ENCODE results near the gene TMED4.

DNA sequence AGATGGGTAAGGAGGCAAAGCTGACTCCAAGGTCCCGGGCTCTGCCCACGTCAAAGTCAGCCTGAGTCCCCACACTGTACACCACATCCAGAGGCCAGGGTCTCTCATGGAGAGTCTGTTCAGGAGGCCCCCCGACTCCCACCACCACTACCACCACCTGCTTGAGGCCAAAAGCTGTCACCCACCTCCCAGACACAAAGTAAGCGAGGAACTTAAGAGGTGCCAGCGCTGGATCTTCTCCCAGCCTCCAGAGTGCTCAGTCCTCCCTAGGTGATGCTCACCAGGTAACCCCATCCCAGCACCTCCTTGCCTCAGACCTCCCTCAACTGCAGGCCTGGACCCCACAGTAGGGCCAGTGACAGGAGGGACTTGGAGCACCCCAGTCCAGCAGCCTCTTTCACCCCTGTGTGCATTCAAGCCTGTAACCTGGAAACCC is 41.4 kb downstream of the TMED4 start:
- no peak for TF ChIP-seq TAF1 (IDR thresholded peaks at IDR 0.05; ENCODE audit: borderline replicate concordance, low read depth, low read length)
- no peak for TF ChIP-seq CBX3 (IDR thresholded peaks at IDR 0.05; ENCODE audit: borderline replicate concordance, low read depth)
- no peak for TF ChIP-seq POLR2A (IDR thresholded peaks at IDR 0.05; ENCODE audit: low read depth, low read length)
- TF ChIP-seq RB1 (IDR thresholded peaks at IDR 0.05; ENCODE audit: borderline replicate concordance) = no peak
- TF ChIP-seq, protein P1, sequence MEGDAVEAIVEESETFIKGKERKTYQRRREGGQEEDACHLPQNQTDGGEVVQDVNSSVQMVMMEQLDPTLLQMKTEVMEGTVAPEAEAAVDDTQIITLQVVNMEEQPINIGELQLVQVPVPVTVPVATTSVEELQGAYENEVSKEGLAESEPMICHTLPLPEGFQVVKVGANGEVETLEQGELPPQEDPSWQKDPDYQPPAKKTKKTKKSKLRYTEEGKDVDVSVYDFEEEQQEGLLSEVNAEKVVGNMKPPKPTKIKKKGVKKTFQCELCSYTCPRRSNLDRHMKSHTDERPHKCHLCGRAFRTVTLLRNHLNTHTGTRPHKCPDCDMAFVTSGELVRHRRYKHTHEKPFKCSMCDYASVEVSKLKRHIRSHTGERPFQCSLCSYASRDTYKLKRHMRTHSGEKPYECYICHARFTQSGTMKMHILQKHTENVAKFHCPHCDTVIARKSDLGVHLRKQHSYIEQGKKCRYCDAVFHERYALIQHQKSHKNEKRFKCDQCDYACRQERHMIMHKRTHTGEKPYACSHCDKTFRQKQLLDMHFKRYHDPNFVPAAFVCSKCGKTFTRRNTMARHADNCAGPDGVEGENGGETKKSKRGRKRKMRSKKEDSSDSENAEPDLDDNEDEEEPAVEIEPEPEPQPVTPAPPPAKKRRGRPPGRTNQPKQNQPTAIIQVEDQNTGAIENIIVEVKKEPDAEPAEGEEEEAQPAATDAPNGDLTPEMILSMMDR (IDR thresholded peaks at IDR 0.05 in 2 of 3, conservative IDR thresholded peaks at IDR 0.05 in 1 of 3; ENCODE audit: control insufficient read depth in 2 of 3, extremely low read depth in 1 of 3, insufficient read depth in 1 of 3, low read depth in 3 of 3, low read length in 3 of 3) = no peak
- TF ChIP-seq EED (IDR thresholded peaks at IDR 0.05; ENCODE audit: low read depth) = no peak
- no peak for TF ChIP-seq CHD4 (IDR thresholded peaks at IDR 0.05)
- TF ChIP-seq MTA3 (IDR thresholded peaks at IDR 0.05; ENCODE audit: borderline replicate concordance, low read length) = no peak
- TF ChIP-seq, protein P2, sequence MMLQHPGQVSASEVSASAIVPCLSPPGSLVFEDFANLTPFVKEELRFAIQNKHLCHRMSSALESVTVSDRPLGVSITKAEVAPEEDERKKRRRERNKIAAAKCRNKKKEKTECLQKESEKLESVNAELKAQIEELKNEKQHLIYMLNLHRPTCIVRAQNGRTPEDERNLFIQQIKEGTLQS (IDR thresholded peaks at IDR 0.05; ENCODE audit: borderline replicate concordance, extremely low read depth, low read depth, low read length) = no peak
- no peak for TF ChIP-seq ESRRA (IDR thresholded peaks at IDR 0.05; ENCODE audit: low read length)
- TF ChIP-seq EZH2 (IDR thresholded peaks at IDR 0.05; ENCODE audit: borderline replicate concordance, control insufficient read depth, low read depth, low read length) = no peak
- TF ChIP-seq, protein P3, sequence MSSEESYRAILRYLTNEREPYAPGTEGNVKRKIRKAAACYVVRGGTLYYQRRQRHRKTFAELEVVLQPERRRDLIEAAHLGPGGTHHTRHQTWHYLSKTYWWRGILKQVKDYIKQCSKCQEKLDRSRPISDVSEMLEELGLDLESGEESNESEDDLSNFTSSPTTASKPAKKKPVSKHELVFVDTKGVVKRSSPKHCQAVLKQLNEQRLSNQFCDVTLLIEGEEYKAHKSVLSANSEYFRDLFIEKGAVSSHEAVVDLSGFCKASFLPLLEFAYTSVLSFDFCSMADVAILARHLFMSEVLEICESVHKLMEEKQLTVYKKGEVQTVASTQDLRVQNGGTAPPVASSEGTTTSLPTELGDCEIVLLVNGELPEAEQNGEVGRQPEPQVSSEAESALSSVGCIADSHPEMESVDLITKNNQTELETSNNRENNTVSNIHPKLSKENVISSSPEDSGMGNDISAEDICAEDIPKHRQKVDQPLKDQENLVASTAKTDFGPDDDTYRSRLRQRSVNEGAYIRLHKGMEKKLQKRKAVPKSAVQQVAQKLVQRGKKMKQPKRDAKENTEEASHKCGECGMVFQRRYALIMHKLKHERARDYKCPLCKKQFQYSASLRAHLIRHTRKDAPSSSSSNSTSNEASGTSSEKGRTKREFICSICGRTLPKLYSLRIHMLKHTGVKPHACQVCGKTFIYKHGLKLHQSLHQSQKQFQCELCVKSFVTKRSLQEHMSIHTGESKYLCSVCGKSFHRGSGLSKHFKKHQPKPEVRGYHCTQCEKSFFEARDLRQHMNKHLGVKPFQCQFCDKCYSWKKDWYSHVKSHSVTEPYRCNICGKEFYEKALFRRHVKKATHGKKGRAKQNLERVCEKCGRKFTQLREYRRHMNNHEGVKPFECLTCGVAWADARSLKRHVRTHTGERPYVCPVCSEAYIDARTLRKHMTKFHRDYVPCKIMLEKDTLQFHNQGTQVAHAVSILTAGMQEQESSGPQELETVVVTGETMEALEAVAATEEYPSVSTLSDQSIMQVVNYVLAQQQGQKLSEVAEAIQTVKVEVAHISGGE (CRISPR knock-in tag; IDR thresholded peaks at IDR 0.05) = no peak
- no peak for TF ChIP-seq ETV6 (conservative IDR thresholded peaks at IDR 0.05 in 1 of 2, IDR thresholded peaks at IDR 0.05 in 1 of 2; ENCODE audit: borderline replicate concordance in 1 of 2, low read depth in 1 of 2)
